Liver (tissue), 9 donors: Measurements from ENCODE around the gene HSPBAP1. TPM values are rescaled to one million over a fixed set of nuclear protein-coding genes. Genes with fewer than 3 reads are reported as not detected.

Experiments
- DNase-seq: peaks from one replicate; pipeline ENCODE4 v3.0.0-alpha.2; 2017; ENCODE audit warnings: low spot score
- H3K27ac ChIP-seq, 2 donors: one replicate each; pipeline ENCODE4 v1.7.0; 2013; ENCODE audit warnings: inconsistent platforms in 2 of 2, low read length in 2 of 2, control low read depth in 1 of 2, low read depth in 1 of 2, mild to moderate bottlenecking in 1 of 2
- H3K27me3 ChIP-seq, 4 donors: one replicate each; pipeline versions ENCODE4 v1.6.1 to v1.7.0; 2013; ENCODE audit warnings: low read length in 3 of 4, inconsistent platforms in 1 of 4, mild to moderate bottlenecking in 1 of 4, moderate library complexity in 1 of 4; ENCODE audit not compliant: control insufficient read depth in 4 of 4, insufficient read depth in 4 of 4
- H3K36me3 ChIP-seq, 4 donors: one replicate each; pipeline versions ENCODE4 v1.6.1 to v1.7.0; 2013; ENCODE audit warnings: low read length in 3 of 4, mild to moderate bottlenecking in 3 of 4, low read depth in 1 of 4, moderate library complexity in 1 of 4; ENCODE audit not compliant: control insufficient read depth in 4 of 4, insufficient read depth in 3 of 4
- H3K4me1 ChIP-seq, 4 donors: one replicate each; pipeline versions ENCODE4 v1.6.1 to v1.7.0; 2013; ENCODE audit warnings: low read length in 3 of 4, mild to moderate bottlenecking in 3 of 4, moderate library complexity in 1 of 4; ENCODE audit not compliant: control insufficient read depth in 4 of 4, insufficient read depth in 4 of 4
- H3K4me3 ChIP-seq, 3 donors: one replicate each; pipeline versions ENCODE4 v1.6.1 to v1.7.0; 2013; ENCODE audit warnings: low read length in 3 of 3, control low read depth in 1 of 3, low read depth in 1 of 3, mild to moderate bottlenecking in 1 of 3
- H3K9ac ChIP-seq, 2 donors: one replicate each; pipeline ENCODE4 v1.7.0; 2013; ENCODE audit warnings: low read length in 2 of 2, mild to moderate bottlenecking in 2 of 2, moderate library complexity in 2 of 2, control low read depth in 1 of 2, low read depth in 1 of 2
- H3K9me3 ChIP-seq, 4 donors: one replicate each; pipeline versions ENCODE4 v1.6.1 to v1.7.0; 2013; ENCODE audit warnings: low read length in 3 of 4; ENCODE audit not compliant: control insufficient read depth in 4 of 4
- ATF3 ChIP-seq: IDR thresholded peaks from 2 replicates; pipeline ENCODE4 v1.6.1; 2016; ENCODE audit warnings: antibody characterized with exemption
- EGR1 ChIP-seq, 2 donors: IDR thresholded peaks; 2 replicates each; pipeline ENCODE4 v1.6.1; 2016 to 2018; ENCODE audit warnings: antibody characterized with exemption in 2 of 2, low read depth in 2 of 2
- FOXA1 ChIP-seq: IDR thresholded peaks from 2 replicates; pipeline ENCODE4 v1.6.1; 2016; ENCODE audit warnings: antibody characterized with exemption
- GABPA ChIP-seq, 2 donors: IDR thresholded peaks in 1 of 2; conservative IDR thresholded peaks in 1 of 2; 2 replicates each; pipeline ENCODE4 v1.6.1; 2016; ENCODE audit warnings: antibody characterized with exemption in 2 of 2, mild to moderate bottlenecking in 1 of 2, moderate library complexity in 1 of 2
- HNF4A ChIP-seq, 2 donors: conservative IDR thresholded peaks; 2 replicates each; pipeline ENCODE4 v1.6.1; 2016; ENCODE audit warnings: antibody characterized with exemption in 2 of 2, mild to moderate bottlenecking in 2 of 2
- HNF4G ChIP-seq: IDR thresholded peaks from 2 replicates; pipeline ENCODE4 v1.6.1; 2016; ENCODE audit warnings: antibody characterized with exemption
- JUND ChIP-seq, 2 donors: IDR thresholded peaks; 2 replicates each; pipeline ENCODE4 v1.6.1; 2016; ENCODE audit warnings: antibody characterized with exemption in 2 of 2
- NR2F2 ChIP-seq: IDR thresholded peaks from 2 replicates; pipeline ENCODE4 v1.6.1; 2016; ENCODE audit warnings: antibody characterized with exemption
- RAD21 ChIP-seq, 2 donors: IDR thresholded peaks; 2 replicates each; pipeline ENCODE4 v1.6.1; 2016; ENCODE audit warnings: antibody characterized with exemption in 2 of 2, mild to moderate bottlenecking in 2 of 2
- REST ChIP-seq: IDR thresholded peaks from 2 replicates; pipeline ENCODE4 v1.6.1; 2016; ENCODE audit warnings: antibody characterized with exemption, mild to moderate bottlenecking
- RXRA ChIP-seq, 2 donors: IDR thresholded peaks; 2 replicates each; pipeline ENCODE4 v1.6.1; 2017 to 2018; ENCODE audit warnings: antibody characterized with exemption in 2 of 2, mild to moderate bottlenecking in 1 of 2
- YY1 ChIP-seq: IDR thresholded peaks from 2 replicates; pipeline ENCODE4 v1.6.1; 2016; ENCODE audit warnings: antibody characterized with exemption, mild to moderate bottlenecking
- WGBS: extraction: QIAGEN DNeasy Blood & Tissue Kit; methylation state at CpG from one replicate; pipeline ENCODE4 v1.1.7; 2013; 5-methylcytosine and 5-hydroxymethylcytosine counted together
- polyA plus RNA-seq, 2 donors: library from polyadenylated mRNA; stranded (reverse) in 1 of 2; unstranded in 1 of 2; fragments of 200-250 nt in 1 of 2; fragments of >200 nt in 1 of 2; fragmentation: Nextera tagmentation in 1 of 2; extraction: Ambion mirVana in 1 of 2; gene quantifications; one replicate each; pipeline versions ENCODE4 v1.2.1 to v1.2.3, GENCODE V29; 2013 to 2015
- total RNA-seq, 2 donors: library from RNA; depleted of rRNA; stranded (reverse); fragments of >200 nt; gene quantifications; one replicate each; pipeline ENCODE4 v1.2.3, GENCODE V29; 2014
- TF ChIP-seq, protein P1 (sequence below): fragments of 150-350 bp; IDR thresholded peaks from 2 replicates; pipeline ENCODE4 v1.5.1; 2017; ENCODE audit warnings: improper control_type of control experiment, low read depth, low read length; ENCODE audit not compliant: missing input control
- donor health status: healthy.
- donor health status: healthy.
- donor health status: healthy.
- donor health status: healthy.
- donor health status: healthy.

The HSPBAP1 gene
- total and polyA plus RNA-seq, 4 donors = 2.2 to 5.3 (median 3.9) TPM

- no peak overlapping the region for H3K9ac ChIP-seq
- H3K9me3 ChIP-seq = no peaks in the 10 kb centered on the region
- 85% methylated on average over 3 of the region's 3 CpGs for WGBS
- no peak for DNase-seq
- TF ChIP-seq REST (no peak), NR2F2 (no peak), RAD21 (IDR thresholded peaks at IDR 0.05) (no peak), HNF4A (conservative IDR thresholded peaks at IDR 0.05) (no peak), YY1 (no peak), GABPA (IDR thresholded peaks at IDR 0.05 in 1 of 2, conservative IDR thresholded peaks at IDR 0.05 in 1 of 2) (no peak), ATF3 (no peak), JUND (IDR thresholded peaks at IDR 0.05) (no peak), EGR1 (IDR thresholded peaks at IDR 0.05; ENCODE audit: low read depth in 2 of 2) (no peak), RXRA (IDR thresholded peaks at IDR 0.05) (no peak), HNF4G (no peak), FOXA1 (no peak)
- TF ChIP-seq, protein P1, sequence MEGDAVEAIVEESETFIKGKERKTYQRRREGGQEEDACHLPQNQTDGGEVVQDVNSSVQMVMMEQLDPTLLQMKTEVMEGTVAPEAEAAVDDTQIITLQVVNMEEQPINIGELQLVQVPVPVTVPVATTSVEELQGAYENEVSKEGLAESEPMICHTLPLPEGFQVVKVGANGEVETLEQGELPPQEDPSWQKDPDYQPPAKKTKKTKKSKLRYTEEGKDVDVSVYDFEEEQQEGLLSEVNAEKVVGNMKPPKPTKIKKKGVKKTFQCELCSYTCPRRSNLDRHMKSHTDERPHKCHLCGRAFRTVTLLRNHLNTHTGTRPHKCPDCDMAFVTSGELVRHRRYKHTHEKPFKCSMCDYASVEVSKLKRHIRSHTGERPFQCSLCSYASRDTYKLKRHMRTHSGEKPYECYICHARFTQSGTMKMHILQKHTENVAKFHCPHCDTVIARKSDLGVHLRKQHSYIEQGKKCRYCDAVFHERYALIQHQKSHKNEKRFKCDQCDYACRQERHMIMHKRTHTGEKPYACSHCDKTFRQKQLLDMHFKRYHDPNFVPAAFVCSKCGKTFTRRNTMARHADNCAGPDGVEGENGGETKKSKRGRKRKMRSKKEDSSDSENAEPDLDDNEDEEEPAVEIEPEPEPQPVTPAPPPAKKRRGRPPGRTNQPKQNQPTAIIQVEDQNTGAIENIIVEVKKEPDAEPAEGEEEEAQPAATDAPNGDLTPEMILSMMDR = no peak
- no peaks in the 10 kb centered on the region for H3K27me3 ChIP-seq
- no peak overlapping the region for H3K4me3 ChIP-seq
- no peak overlapping the region for H3K27ac ChIP-seq
- H3K4me1 ChIP-seq = peaks cover 2 to 27% (median 15%) of the 10 kb centered on the region in 4 donors
- H3K36me3 ChIP-seq = no peaks in the 10 kb centered on the region
Measured at GRCh38 chr3:122797291-122797690, 3.7 kb upstream of the HSPBAP1 start.

- Histone ChIP-seq H3K36me3 (no peaks in the 10 kb centered on the region), H3K9ac (peak overlapping the region; percentile 73 to 87), H3K4me1 (peaks cover 2 to 27% (median 15%) of the 10 kb centered on the region in 4 donors), H3K4me3 (peak overlapping the region; percentile 79 to 89 (median 87)), H3K27me3 (no peaks in the 10 kb centered on the region), H3K27ac (peak overlapping the region; percentile 95 to 96), H3K9me3 (no peaks in the 10 kb centered on the region)
- no peak for DNase-seq
- 30% methylated on average over 11 of the region's 11 CpGs for WGBS
- no peak for TF ChIP-seq ATF3
- peak; percentile 5 for TF ChIP-seq YY1
Measured at GRCh38 chr3:122795674-122796195, 2.1 kb upstream of the HSPBAP1 start.
